ENCODE results near the gene GIPC1.
"Not testable (repeated sequence)": the region's sequence is repeated elsewhere in the genome, so short reads cannot be mapped to it uniquely, and the experiment has no call there.

GIPC1 gene, protein sequence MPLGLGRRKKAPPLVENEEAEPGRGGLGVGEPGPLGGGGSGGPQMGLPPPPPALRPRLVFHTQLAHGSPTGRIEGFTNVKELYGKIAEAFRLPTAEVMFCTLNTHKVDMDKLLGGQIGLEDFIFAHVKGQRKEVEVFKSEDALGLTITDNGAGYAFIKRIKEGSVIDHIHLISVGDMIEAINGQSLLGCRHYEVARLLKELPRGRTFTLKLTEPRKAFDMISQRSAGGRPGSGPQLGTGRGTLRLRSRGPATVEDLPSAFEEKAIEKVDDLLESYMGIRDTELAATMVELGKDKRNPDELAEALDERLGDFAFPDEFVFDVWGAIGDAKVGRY

DNA sequence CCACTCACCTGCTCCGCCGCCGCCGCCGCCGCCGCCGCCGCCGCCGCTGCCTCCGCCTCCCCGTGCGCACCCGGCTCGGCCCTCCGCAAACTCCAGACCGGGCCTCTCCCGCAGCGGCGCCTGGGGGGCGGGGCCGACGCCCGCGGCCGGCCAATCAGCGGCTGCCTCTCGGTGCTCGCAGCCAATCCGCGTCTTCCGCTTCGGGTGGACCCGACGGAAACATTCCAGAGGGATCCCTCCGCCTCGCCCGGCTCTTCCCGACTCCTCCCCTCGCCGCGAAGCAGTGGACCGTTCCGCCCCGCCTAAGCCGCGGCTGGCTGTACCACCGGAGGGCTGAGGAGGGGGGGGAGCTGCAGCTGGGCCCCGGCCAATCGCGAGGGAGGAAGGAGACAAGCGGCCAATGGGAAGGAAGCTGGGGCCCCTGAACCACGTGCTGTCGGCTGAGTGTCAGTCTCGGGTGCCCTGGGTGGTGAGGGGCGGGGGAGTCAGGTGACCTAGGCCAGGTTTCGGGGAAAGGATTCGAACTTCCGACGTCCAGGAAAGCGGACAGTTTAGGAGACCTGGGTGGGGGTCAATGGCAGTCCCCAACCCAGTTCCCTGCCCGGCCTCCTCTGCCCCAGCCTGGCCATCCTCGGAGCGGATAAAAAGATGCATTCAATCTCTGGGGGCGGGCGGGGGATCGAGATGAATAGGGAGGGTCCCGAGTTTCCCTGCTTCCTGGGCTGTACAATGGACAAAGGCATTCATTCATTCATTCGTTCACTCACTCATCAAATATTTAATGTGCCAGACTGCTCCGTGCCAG, at the start of gene GIPC1:
TSS of gene GIPC1 (minus strand) at position 99 of the 805 bp plus-strand sequence. CDS start 13,151 bp downstream, outside the sequence.
- peak; percentile 99 for DNase-seq

DNA sequence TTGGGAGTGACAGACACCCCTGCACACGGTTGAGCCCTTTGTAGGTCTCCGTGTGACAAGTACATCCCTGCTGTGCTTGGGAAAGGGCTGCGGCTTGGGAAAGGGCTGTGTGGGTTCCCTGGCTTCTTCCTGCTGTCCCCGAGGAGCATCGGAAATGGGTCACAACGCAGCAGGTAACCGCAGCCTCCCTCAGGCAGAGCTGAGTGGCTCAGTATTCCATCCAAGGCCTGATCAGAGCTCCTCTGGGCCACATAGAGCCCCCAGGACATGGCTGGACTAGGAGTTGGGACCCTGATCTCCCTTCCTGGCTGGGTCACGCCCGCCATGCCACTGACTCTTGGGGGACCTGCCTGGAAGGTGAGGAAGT, 49.8 kb upstream of the GIPC1 start:
- peak; percentile 64 for DNase-seq

DNA sequence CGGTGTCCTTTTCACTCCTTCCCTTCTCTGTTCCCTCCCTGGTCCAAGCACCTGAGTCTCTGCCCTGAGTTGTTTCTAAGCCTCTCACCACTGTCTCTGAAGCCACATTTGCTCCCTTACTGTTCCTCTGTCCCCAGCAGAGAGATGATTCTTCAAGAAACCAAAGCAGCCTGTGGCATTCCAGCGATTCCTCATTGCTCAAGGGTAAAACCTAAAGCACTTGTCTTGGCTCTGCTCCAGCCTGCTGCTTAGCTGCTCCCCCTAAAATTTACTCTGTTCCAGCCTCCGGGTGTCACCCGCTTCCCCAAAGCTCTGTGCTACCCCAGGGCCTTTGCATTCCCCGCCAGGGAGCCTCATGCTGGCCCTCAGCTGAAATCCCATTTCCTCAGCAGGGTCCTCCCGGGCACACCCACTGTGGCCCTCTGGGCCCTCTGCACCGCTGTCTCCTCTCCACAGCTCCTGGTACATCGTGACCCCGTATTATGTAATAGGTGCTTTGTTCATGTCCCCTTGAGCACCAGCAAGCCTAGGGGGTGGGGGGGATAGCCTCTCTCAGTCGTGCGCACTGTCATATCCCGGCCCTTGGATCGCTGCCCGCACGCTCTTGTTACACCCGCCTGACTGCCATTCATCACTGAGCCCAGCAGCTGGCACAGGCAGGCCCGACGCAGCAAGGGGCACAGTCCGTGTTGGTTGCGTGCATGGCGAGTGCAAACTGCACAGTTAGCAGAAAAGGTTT, 49.2 kb upstream of the GIPC1 start:
- DNase-seq: peak; percentile 91

DNA sequence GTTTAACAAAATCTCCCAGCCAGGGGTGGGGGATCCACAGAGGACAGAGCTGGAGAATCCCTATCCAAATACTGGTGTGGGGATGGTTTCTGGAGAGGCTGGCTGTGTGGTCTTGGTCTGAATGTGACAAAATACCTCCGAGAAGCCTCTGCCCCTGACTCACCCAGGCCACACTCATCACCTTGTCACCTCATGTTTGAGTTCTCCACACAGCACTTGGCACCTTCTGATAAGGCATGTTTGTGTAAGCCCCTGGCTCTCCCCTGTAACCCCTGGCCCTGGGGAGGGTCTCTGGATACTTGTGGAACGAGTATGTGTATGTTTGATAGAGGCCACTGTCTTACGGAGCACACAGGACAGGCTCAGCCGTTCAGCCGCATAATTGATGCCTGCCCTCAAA, 48.1 kb upstream of the GIPC1 start:
- no peak for DNase-seq

DNA sequence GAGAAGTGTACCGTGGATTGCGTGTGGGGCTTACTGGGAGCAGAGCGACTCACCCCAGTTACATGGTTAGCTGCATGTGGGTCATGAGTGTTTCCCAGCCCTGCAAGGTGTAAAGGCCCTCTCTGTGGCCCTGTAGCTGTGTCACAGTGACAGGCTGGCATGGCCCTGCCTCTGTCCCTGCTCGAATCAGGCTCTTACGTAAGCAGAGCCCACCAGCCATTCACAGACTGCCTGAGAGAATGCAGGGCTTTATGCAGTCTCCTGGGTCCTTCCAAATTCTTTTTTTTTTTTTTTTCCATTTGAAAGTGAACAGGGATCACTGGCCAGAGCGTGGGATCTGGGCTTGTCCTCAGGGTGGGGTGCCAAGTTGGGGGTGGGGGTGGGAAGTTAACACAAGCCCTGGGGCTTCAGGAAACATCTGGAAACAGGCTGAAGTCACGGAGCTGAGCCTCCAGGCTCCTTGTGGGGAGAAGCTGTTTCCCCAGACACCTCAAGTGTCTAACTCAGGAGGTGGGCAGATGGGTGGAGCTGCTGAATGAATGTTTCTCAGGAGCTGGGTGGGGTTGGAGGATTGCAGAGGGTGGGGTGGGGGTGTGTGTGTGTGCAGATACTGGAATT, 46.9 kb upstream of the GIPC1 start:
- DNase-seq: peak; percentile 65

DNA sequence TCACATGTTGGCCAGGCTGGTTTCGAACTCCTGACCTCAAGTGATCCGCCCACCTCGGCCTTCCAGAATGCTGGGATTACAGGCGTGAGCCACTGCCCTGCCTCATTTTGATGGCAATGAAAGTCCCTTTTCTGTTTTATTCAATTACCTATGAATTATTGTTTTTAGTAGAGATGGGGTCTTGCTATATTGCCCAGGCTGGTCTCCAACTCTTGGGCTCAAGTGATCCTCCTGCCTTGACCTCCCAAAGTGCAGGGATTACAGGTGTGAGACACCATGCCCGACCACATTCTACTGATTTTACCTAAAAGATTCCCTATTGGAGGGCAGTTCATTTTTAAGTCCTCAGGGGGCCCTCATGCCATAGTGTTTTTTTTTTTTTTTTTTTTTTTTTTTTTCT, 46.1 kb upstream of the GIPC1 start:
- DNase-seq: not testable (repeated sequence)

DNA sequence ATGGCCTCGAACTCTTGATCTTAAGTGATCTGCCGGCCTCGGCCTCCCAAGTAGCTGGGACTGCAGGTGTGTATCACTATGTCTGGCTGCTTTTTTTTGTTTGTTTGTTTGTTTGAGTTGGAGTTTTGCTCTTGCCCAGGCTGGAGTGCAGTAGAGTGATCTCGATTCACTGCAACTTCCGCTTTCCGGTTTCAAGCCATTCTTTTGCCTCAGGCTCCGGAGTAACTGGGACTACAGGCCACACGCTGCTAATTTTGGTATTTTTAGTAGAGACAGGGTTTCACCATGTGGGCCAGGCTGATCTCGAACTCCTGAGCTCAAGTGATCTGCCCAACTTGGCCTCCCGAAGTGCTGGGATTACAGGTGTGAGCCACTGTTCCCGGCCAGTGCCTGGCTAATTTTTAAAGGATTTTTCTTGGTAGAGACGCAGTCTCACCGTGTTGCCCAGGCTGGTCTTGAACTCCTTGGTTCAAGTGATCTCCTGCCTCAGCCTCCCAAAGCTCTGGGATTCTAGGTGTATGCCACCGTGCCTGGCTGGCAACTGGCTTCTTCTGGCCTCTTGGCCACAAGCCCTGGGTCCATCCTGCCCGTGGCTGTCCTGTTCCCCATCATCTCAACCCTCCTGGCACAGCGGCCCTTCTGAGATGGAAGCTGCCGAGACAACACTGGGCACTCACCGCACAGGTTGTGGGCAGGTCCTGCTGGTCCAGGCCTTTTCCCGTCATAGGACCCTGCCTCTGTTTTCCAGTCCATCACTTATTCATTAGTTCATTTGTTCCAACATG, 45.0 kb upstream of the GIPC1 start:
- no peak for DNase-seq

DNA sequence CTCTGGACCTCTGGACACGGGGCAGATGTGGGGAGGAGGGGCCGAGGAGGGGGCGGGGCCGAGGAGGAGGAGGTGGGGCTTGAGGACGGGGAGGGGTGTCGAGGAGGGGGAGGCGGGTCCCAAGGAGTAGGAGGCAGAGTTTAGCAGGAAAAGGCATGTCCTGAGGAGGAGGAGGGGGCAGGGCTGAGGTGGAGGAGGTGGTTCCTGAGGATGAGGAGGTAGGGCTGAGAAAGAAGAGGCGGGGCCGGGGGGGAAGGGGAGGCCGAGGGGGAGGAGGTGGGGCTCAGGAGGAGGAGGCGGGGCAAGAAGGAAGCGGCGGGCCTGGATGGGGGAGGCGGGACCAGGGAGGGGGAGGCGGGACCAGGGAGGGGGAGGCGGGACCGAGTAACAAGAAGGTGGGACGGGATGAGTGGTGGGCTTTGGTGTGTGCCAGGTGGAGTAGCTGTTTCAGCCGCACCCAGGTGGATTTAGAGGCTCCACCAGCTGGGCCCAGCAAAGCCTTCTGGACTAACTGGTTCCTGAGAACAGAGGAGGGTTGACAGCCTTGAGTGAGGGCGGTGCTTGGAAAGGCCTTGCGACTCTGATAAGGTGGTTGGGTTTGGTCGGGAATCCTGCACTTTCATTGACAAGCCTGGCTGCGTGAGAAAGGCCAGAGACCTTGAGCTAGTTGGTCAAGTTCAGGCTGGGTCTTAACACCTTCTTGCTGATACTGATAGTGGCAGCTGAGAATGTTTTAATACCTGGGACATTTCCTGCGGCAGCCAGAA, 41.2 kb upstream of the GIPC1 start:
- DNase-seq: no peak

DNA sequence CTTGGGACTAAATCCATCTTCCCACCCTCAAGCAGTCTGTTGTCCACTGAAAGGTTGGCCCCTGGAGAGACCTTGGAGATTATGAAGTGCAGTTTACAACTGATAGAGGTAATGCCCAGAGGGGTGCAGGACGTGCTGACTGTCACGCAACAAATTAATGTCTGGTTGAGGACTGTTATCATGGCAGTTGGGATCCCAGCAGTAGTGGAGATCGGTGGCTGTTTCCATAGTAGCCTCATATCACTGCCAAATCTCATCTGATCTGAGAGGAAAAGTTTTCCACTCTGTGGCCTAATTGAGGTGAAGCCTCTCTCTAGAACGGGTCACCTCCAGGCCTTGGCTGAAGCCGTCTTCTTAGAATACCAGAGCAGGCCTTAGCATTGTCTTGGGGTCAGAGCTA, 37.5 kb upstream of the GIPC1 start:
- DNase-seq: no peak

DNA sequence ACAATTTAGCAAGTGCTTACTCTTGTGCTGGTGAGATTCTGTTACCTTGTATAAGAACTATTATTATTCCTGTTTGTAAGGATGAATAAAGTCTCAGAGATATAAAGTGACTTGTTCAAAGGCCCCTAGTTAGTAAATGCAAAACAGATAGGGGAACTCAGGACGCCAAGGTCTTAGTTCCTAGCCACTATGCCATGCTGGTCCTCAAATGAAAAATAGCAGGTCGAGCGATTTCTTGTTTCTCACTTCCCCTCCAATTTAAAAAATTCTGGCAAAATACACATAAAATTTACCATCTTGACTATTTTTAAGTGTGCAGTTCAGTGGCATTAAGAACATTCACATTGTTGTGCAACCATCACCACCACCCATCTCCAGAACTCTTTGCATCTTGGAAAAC, 34.6 kb upstream of the GIPC1 start:
- no peak for DNase-seq

DNA sequence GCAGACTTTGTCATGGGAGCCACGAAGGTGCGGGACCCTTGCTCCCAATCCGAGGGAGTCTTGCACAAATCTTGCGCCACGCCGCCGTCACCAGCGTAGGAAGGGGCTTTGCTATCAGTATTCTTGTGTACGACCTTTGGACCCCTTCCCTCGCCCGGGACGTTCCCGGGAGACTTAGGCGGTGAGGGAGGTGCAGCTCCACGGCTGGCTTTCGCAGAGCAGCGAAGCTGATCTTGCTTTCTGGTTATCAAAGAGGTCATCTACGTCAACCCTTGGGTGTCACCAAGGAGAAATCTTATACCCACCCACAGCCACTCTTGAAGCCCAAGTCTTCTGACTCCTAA, 34.0 kb upstream of the GIPC1 start:
- no peak for DNase-seq

DNA sequence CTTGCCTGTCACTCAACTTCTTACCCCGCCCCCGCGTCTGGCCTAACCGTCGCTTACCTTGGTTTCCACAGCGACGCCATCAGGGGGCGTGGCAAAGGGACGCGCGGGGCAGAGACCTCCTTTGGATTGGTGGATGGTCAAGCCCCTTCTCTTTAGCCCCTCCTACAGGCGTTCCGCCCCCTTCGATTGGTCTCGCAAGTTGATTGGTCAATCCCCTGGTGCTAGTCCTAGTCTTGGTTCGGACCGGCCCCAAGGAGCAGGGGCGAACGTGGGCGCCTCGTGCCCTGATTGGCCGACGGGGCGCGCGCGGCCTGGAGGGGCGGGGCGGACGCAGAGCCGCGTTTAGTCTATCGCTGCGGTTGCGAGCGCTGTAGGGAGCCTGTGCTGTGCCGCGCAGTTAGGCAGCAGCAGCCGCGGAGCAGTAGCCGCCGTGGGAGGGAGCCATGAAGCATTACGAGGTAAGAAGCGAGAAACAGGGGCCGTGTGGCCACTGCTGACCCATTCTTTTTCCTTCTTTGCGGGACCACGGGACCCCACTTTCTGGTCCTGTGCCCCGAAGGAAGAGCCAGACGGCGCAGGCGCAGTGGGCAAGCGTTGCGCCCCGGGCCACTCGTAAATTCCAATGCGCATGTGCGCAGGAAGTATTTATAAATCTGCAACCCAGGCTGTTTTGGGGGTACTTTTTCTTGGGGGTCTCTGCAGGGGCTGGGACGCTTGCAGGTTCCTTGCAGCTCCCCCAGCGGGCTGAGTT, 33.5 kb upstream of the GIPC1 start, which contains the start of gene TECR:
TSS of gene TECR (plus strand) at position 341 of the 751 bp plus-strand sequence. CDS start at position 444, 103 bp downstream.
- DNase-seq: peak; percentile 99

DNA sequence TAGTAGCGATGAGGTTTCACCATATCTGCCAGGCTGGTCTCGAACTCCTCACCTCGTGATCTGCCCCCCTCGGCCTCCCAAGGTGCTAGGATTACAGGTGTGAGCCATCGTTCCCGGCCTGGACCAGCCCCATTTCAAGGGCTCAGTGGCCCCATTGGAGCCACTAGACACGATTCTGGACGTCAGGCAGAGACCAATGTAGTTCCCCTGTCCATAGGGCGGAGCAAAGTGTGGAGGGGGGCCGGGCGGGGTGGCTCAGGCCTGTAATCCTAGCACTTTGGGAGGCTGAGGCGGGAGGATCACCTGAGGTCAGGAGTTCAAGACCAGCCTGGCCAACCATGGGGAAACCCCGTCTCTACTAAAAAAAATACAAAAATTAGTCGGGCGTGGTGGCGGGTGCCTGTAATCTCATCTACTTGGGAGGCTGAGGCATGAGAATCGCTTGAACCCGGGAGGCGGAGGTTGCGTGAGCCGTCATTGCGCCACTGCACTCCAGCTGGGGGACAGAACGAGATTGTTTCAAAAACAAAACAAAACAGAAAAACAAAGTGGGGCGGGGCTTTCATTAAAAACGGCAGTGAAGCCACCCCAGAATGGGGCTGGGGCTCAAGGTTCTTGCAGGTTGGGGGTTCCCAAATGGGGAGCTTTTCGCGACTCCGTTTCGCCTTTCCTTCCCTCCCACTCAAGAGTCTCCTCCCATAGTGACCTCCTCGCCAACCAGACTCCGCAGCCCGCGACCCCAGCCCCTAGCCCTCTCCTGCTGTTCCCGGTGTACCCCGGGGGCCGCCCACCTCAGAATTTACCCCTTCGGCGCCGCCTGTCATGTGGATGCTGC, 32.7 kb upstream of the GIPC1 start:
- DNase-seq: no peak

DNA sequence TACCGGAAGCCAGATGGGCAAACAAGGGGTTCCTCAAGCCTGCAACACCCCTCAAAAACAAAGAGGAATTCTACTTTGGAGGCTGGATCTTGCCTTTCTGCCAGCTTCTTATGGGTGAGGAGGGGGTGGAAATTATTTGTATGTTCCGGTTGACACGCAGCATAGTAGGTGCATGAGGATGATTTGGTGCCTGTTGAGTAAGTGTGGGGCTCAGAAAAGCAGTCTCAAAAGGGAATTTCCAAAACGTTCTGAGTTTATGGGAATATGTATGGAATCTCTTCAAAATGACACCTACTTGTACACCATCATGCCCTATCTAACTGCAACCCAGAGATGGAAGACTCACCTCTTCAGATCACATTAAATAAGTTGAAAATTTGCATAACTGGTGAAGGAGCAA, 30.5 kb upstream of the GIPC1 start:
- DNase-seq: no peak

DNA sequence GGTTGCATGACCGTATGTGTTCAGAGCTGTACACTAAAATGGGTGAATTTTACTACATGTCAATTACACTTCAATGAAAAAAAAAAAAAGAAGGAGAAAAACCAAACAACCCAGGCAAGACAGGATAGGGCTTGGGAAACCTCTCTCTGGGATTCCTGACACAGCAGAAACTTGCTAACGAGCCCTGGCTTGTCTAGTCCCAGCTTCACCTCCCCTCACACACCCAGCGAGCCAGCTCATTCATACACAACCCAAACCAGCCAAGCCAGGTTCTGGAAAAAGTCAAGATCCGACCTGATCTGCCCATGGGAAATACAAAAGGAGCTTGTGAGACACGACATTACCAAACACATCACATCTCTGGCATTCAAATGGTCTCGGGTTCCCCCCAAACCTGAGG, 29.8 kb upstream of the GIPC1 start:
- peak; percentile 41 for DNase-seq

DNA sequence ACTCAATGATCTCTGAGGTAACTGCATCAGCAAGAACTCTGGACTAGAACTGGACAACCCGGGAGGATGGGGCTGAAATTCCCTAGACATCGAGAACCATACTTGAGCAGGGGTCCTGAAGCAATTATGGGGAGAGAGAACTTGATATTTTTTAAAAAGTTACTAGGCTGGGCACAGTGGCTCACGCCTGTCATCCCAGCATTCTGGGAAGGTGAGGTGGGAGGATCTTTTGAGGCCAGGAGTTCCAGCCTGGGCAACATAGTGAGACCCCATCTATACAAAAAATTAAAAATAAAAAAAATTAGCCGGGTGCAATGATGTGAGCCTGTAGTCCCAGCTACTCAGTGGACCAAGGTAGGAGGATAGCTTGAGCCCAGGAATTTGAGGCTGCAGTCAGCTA, 24.6 kb upstream of the GIPC1 start:
- no peak for DNase-seq

DNA sequence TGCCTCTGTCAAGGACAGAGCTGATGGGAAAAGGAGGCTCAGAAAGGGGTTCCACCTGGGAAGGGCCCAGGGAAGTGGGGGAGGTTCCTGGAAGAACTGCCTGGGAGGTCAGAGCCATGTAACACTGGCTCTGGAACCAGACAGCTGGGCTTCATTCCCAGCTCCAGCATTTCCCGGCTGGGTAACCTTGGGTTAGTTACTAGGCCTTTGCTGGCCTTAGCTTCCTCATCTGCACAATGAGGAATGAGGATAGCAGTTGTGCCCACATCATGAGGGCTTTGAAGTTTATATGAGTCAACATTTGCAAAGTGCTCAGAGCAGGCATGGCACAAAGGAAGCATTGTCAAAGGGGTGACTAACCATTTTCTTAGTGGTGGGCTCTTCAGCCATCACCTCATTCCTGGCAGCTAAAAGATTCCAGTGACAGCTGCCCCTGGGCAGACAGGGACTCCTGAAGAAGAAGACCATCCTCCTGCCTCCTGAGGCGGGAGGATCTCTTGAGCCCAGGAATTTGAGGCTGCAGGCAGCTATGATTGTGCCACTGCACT, 24.0 kb upstream of the GIPC1 start:
- no peak for DNase-seq

DNA sequence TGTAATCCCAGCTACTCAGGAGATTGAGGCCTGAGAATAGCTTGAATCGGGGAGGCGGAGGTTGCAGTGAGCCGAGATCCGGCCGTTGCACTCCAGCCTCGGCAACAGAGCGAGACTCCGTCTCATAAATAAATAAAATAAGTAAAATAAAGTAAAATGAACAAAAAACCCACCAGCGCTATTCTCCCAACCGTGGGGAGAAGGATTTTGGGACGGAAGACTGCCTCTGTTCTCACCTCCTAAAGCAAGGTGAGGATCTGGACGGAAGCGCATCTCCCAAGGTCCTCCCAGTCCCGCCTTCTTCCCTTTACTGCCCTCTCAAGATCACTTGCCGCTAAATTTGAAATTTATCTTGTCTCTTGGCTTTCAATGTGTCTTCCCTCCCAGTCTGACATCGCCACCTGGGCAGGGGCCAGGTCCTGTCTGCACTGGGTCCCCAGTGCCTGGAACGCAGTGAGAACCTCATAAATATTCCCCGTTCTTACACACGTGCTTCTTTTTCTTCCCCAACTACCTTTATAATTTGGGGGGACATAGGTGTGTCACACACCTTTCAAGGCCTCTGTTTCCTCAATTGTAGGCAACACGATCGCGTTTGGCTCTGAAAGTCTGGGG, 23.4 kb upstream of the GIPC1 start:
- DNase-seq: no peak
